Muscle of arm (tissue), 12 donors: ENCODE measurements around the gene MCM10. TPM values are rescaled to one million over a fixed set of nuclear protein-coding genes. Genes with fewer than 3 reads are reported as not detected.

Source experiments
- DNase-seq: peaks from one replicate; pipeline ENCODE4 v3.0.0-alpha.2; 2013
- polyA plus RNA-seq, 12 donors: library from polyadenylated mRNA; unstranded; fragments of 120-200 nt; gene quantifications; one replicate each; pipeline ENCODE4 v1.2.1, GENCODE V29; 2013; ENCODE audit not compliant: insufficient read length in 12 of 12

Gene MCM10
- polyA plus RNA-seq, 12 donors: 3.9 to 11.1 (median 6.0) TPM; not detected in 1

GRCh38 chr10:13163859-13164258 is 2.5 kb downstream of the MCM10 start:
- no peak for DNase-seq

GRCh38 chr10:13165177-13165576 is 3.8 kb downstream of the MCM10 start:
- DNase-seq: no peak

GRCh38 chr10:13167568-13167967 is 6.2 kb downstream of the MCM10 start:
- DNase-seq: no peak

GRCh38 chr10:13168781-13169180 is 7.4 kb downstream of the MCM10 start:
- no peak for DNase-seq

GRCh38 chr10:13173616-13174015 is 12.3 kb downstream of the MCM10 start:
- no peak for DNase-seq

GRCh38 chr10:13180788-13181187 is 19.4 kb downstream of the MCM10 start:
- no peak for DNase-seq

GRCh38 chr10:13182424-13182823 is 21.1 kb downstream of the MCM10 start:
- DNase-seq: no peak

- no peak for DNase-seq
Observed at GRCh38 chr10:13183625-13184024, 22.3 kb downstream of the MCM10 start.

- no peak for DNase-seq
Observed at GRCh38 chr10:13184276-13184675, 22.9 kb downstream of the MCM10 start.

- DNase-seq: no peak
Observed at GRCh38 chr10:13184730-13185514, 23.6 kb downstream of the MCM10 start.

GRCh38 chr10:13187135-13187534 is 25.8 kb downstream of the MCM10 start:
- DNase-seq: no peak

- DNase-seq: no peak
Observed at GRCh38 chr10:13188593-13188992, 27.2 kb downstream of the MCM10 start.

GRCh38 chr10:13189961-13190360 is 28.6 kb downstream of the MCM10 start:
- DNase-seq: peak; percentile 16

GRCh38 chr10:13190816-13191215 is 29.5 kb downstream of the MCM10 start:
- DNase-seq: no peak

- DNase-seq: no peak
Observed at GRCh38 chr10:13191362-13191761, 30.0 kb downstream of the MCM10 start.

GRCh38 chr10:13193637-13194036 is 32.3 kb downstream of the MCM10 start:
- no peak for DNase-seq

- no peak for DNase-seq
Observed at GRCh38 chr10:13195016-13195415, 33.7 kb downstream of the MCM10 start.

- no peak for DNase-seq
Observed at GRCh38 chr10:13201132-13201531, 39.8 kb downstream of the MCM10 start.

GRCh38 chr10:13206091-13206490 is 44.7 kb downstream of the MCM10 start:
- DNase-seq: no peak

GRCh38 chr10:13206546-13207443 is 45.4 kb downstream of the MCM10 start:
- peak; percentile 15 for DNase-seq

- no peak for DNase-seq
Observed at GRCh38 chr10:13213163-13213562, 51.8 kb downstream of the MCM10 start.

- no peak for DNase-seq
Observed at GRCh38 chr10:13218878-13219277, 57.5 kb downstream of the MCM10 start.
